NCI-H2107 (cell line): ENCODE results near the gene KRR1.
"Not testable (repeated sequence)": the region's sequence is repeated elsewhere in the genome, so short reads cannot be mapped to it uniquely, and the experiment has no call there.

Experiments used
- DNase-seq: peaks from one replicate; lab custom pipeline; 2025; lab: John Stamatoyannopoulos, UW

Gene KRR1

GRCh38 chr12:75477137-75477536, 34.3 kb downstream of the KRR1 start:
- no peak for DNase-seq

DNA sequence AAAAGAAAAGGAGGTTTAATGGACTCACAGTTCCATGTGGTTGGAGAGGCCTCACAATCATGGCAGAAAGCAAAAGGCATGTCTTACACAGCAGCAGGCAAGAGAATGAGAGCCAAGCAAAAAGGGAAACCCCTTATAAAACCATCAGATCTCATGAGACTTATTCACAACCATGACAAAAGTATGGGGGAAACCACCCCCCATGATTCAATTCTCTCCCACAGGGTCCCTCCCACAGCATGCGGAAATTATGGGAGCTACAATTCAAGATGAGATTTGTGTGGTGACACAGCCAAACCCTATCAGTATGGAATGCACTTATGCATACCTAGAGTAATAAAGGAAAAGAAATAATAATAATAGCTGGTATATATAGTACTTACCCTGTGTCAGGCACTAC, 35.3 kb downstream of the KRR1 start:
- DNase-seq = no peak

DNA sequence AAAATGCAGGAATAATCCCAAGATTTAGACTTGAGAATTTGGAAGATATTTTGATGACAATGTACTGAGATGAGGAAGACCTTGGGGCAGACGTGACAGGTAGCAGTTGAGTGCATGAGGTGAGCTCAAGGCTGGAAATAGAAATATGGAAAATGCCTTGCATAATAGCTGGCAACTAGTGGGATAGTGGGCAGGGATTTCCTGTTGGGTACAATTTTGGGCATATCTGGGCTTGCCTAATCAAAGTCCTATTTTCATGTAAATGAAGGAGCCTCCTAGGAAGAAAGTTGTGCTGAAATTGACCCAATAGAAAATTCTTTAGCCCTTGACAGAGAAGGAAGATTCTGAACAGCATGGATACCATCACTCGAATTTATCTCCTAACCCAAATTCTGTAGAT, 37.3 kb downstream of the KRR1 start:
- DNase-seq = no peak

- DNase-seq = no peak
These were observed 39.2 kb downstream of the KRR1 start for GRCh38 chr12:75471902-75472890.

GRCh38 chr12:75460204-75460603, 51.2 kb downstream of the KRR1 start:
- DNase-seq = no peak

- no peak for DNase-seq
These were observed 51.7 kb downstream of the KRR1 start for GRCh38 chr12:75459755-75460154.

DNA sequence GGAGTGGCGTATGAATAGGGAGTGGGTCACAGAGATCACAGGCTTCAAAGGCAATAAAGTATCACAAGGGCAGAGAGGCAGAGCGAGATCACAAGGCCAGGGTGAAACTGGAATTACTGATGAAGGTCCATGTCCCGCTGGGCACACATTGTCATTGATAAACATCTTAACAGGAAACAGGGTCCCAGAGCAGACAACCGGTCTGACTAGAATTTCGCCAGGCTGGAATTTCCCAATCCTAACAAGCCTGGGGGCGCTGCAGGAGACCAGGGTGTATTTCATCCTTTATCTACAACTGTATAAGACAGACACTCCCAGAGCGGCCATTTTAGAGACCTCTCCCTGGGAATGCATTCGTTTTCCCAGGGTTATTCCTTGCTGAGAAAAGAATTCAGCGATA, 53.5 kb downstream of the KRR1 start:
- not testable (repeated sequence) for DNase-seq

- no peak for DNase-seq
These were observed 54.2 kb downstream of the KRR1 start for GRCh38 chr12:75457191-75457590.

GRCh38 chr12:75455839-75456238, 55.6 kb downstream of the KRR1 start:
- DNase-seq = no peak

DNA sequence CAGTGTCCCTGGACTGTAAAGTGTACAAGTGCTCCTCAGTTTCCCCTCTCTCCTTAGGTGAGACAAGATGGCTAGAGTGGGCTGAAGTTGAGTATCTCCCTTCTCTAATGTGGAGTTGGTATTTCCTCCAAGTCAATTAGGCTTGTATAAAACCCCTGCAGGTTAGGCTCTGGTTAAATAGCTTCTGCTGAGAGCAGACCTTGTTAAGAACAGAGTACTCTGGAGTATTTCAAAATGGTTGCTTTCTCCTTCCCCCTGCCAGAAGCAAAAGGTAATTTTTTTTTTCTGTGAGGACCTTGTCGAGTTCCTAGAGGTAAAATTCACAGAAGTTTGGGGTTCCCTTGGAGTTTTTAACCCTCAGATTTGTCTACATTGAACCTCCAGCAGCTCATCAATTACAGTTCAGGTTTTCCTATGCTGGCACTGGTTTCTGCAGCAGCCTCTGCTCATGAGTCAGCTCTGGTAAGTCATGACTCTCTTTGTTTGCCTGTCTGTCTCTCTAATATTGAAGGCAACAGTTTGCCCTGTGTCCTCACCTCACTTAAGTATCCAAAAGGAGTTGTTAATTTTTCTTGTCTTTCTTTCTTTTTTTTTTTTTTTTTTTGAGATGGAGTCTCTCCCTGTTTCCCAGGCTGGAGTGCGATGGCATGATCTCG, 58.6 kb downstream of the KRR1 start:
- DNase-seq = no peak

GRCh38 chr12:75447691-75448393, 63.6 kb downstream of the KRR1 start:
- no peak for DNase-seq

- no peak for DNase-seq
These were observed 64.6 kb downstream of the KRR1 start for GRCh38 chr12:75446857-75447256.

- not testable (repeated sequence) for DNase-seq
These were observed 66.3 kb downstream of the KRR1 start for GRCh38 chr12:75445137-75445507.

DNA sequence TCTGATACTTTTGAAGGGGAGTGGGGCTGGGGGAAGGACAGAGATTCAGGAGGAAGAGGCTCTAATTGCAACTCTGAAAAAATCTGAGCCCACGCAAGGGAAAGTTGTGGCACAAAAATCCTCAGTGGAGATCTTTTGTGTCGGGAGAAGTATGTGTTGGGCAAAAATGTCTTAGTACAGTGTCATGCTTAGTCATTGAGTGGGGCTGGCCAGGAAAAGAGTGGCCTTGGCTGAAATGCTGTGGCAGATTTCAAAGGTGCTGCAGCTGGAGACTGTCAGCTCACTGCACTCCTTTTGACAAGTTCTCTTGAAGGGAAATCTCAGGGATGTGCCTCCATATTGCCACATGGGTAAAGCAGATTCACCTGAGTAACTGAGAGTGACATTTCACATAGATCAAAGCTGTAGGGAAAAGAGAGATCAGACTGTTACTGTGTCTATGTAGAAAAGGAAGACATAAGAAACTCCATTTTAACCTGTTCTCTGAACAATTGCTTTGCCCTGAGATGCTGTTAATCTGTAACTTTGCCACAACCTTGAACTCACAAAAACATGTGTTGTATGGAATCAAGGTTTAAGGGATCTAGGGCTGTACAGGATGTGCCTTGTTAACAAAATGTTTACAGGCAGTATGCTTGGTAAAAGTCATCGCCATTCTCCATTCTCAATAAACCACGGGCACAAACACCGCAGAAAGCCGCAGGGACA, 66.8 kb downstream of the KRR1 start:
- no peak for DNase-seq

DNA sequence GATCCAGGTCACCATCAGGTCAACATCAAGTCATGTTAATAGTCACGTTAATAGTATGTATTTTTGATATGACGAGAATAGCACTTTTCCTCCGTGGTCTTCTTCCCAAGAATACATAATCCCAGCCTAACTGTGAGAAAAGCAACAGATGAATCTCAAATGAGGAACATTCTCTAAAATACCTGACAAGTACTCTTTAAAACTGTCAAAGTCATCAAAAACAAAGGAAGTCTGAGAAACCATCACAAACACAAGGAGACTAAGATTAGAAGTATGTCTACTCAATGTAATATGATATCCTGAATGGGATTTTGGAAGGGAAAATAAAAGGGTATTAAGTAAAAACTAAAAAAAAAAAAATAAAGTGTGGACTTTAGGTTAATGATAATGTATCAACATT, 67.7 kb downstream of the KRR1 start:
- no peak for DNase-seq

DNA sequence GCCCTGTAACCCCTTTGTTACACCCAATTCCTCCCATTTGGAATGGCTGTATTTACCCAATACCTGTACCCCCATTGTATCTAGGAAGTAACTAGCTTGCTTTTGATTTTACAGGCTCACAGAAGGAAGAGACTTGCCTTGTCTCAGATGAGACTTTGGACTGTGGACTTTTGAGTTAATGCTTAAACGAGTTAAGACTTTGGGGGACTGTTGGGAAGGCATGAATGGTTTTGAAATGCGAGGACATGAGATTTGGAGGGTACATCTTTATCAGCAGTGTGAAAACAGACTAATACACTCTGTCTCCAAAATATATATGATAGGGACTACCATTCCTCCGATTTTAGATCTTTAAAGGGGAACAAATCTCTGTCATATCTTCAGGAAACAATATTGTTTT, 69.0 kb downstream of the KRR1 start:
- DNase-seq = not testable (repeated sequence)

GRCh38 chr12:75441687-75442449, 69.5 kb downstream of the KRR1 start:
- DNase-seq = not testable (repeated sequence)
